Panc1 (cell line): ENCODE results near the gene SLC9C1.

Experiments
- CTCF ChIP-seq: fragments of 450-650 bp; IDR thresholded peaks from 2 replicates; pipeline ENCODE4 v1.5.1; 2017; ENCODE audit warnings: mild to moderate bottlenecking
- POLR2AphosphoS5 ChIP-seq: IDR thresholded peaks from 2 replicates; pipeline ENCODE4 v1.6.1; 2012; ENCODE audit warnings: mild to moderate bottlenecking, low read depth, low read length, moderate library complexity
- SIN3A ChIP-seq: IDR thresholded peaks from 2 replicates; pipeline ENCODE4 v1.6.1; 2012; ENCODE audit warnings: low read depth, mild to moderate bottlenecking, low read length, moderate library complexity, borderline replicate concordance; ENCODE audit not compliant: insufficient read depth
- TCF7L2 ChIP-seq: IDR thresholded peaks from 2 replicates; pipeline ENCODE4 v1.6.1; 2011; ENCODE audit warnings: mild to moderate bottlenecking, low read depth, low read length, inconsistent platforms

GRCh38 chr3:112339609-112340008 lies 45.6 kb upstream of the SLC9C1 start:
- TF ChIP-seq POLR2AphosphoS5 (no peak), CTCF (no peak), TCF7L2 (no peak), SIN3A (no peak)
